Motor neuron (in vitro differentiated cells): ENCODE data around the gene ZFPM1. TPM values are rescaled to one million over a fixed set of nuclear protein-coding genes. Genes with fewer than 3 reads are reported as not detected.
A peak's percentile ranks its signal among the peaks of the same experiment; 100 is the strongest.

Experiments used
- ATAC-seq, 8 experiments: fragments of 200-7000 bp; cut with Tn5 transposase; replicated peaks in 6 of 8; 2 replicates each; pipeline ENCODE4 v1.8.0; 2021; ENCODE audit warnings: mild to moderate bottlenecking in 8 of 8, moderate library complexity in 8 of 8
- H3K27ac ChIP-seq, 2 donors: fragments of 250-450 bp; sonication (Bioruptor Pico); 2 replicates each; pipeline ENCODE4 v1.9.0; 2021; ENCODE audit warnings: antibody characterized with exemption in 2 of 2, mild to moderate bottlenecking in 2 of 2, moderate library complexity in 1 of 2
- H3K4me1 ChIP-seq, 2 donors: fragments of 250-450 bp; sonication (Bioruptor Pico); replicated peaks in 1 of 2; 2 replicates each; pipeline ENCODE4 v1.6.1; 2021; ENCODE audit warnings: antibody characterized with exemption in 2 of 2, mild to moderate bottlenecking in 2 of 2, moderate library complexity in 1 of 2
- H3K4me3 ChIP-seq, 5 donors: fragments of 250-450 bp; sonication (Bioruptor Pico); 2 replicates each; pipeline ENCODE4 v1.9.0; 2021; ENCODE audit warnings: antibody characterized with exemption in 5 of 5, mild to moderate bottlenecking in 5 of 5, moderate library complexity in 4 of 5
- WGBS, 10 experiments: fragments of 450-650 bp; shearing (Covaris generic); methylation state at CpG; one replicate each; pipeline ENCODE4 v1.0.0; 2022; 5-methylcytosine and 5-hydroxymethylcytosine counted together
- in situ Hi-C, 9 experiments: fragments of 400-800 bp; cut with MboI; loops; one replicate each; pipeline ENCODE4 v1.15.0; 2021; ENCODE audit warnings: low sequenced_read_pairs in 9 of 9, low pct_unique_long_range_greater_than_20kb in 2 of 9; ENCODE audit not compliant: unreplicated experiment in 9 of 9
- total RNA-seq, 8 experiments: library from RNA; unstranded; fragments of 300-600 nt; gene quantifications; 2 replicates each; pipeline versions ENCODE4 v1.2.3 to v1.2.4, GENCODE V29; 2022

ZFPM1 gene
- total RNA-seq, 8 experiments from 2014 or later: 1.4 to 3.4 (median 2.7) TPM

- in situ Hi-C loops: no loop called here
- 0 to 19% (median 13%) methylated on average over 2 to 3 of the region's 6 CpGs; no CpG with 5 or more reads in 6 of the 10 experiments for WGBS, 10 experiments
- Histone ChIP-seq H3K4me1 (peaks cover 9 to 14% of the 10 kb centered on the region in 2 donors), H3K27ac (no peak overlapping the region), H3K4me3 (no peak overlapping the region)
- peak; percentile 5 to 68 (median 48) for ATAC-seq
Measured at GRCh38 chr16:88566158-88566557, 113.1 kb downstream of the ZFPM1 start.

- H3K27ac ChIP-seq: peak overlapping the region in 1 of 2 donors; percentile 39
- H3K4me3 ChIP-seq: peak overlapping the region; percentile 41 to 99 (median 90)
- 60 to 100% (median 84%) methylated on average over 1 to 13 of the region's 18 CpGs; no CpG with 5 or more reads in 1 of the 10 experiments for WGBS, 10 experiments
- no peak for ATAC-seq
- in situ Hi-C loops: no loop called here
- peaks cover 9 to 19% of the 10 kb centered on the region in 2 donors for H3K4me1 ChIP-seq
Measured at GRCh38 chr16:88568710-88569613, 115.9 kb downstream of the ZFPM1 start.

- Histone ChIP-seq H3K27ac (peak overlapping the region in 1 of 2 donors; percentile 39), H3K4me1 (peaks cover 9 to 19% of the 10 kb centered on the region in 2 donors), H3K4me3 (peak overlapping the region; percentile 41 to 99 (median 90))
- peak; percentile 22 to 62 (median 59) for ATAC-seq
- in situ Hi-C loops: no loop called here
- WGBS, 10 experiments: 4 to 5% methylated on average over 4 to 9 of the region's 28 CpGs; no CpG with 5 or more reads in 8 of the 10 experiments
Measured at GRCh38 chr16:88569614-88569984, 116.5 kb downstream of the ZFPM1 start.

- ATAC-seq: peak; percentile 59 to 92 (median 86)
Measured at GRCh38 chr16:88569985-88570690, 117.1 kb downstream of the ZFPM1 start, which contains the start of gene ZC3H18. ZC3H18 (plus strand) TSS chr16:88570403; CDS start chr16:88577124, 6,721 bp downstream.

GRCh38 chr16:88570691-88571092 lies 117.6 kb downstream of the ZFPM1 start:
- H3K4me1 ChIP-seq: peaks cover 9 to 18% of the 10 kb centered on the region in 2 donors
- H3K27ac ChIP-seq: peak overlapping the region; percentile 76 to 93
- 0 to 20% (median 16%) methylated on average over 1 to 5 of the region's 35 CpGs; no CpG with 5 or more reads in 6 of the 10 experiments for WGBS, 10 experiments
- peak overlapping the region; percentile 74 to 99 (median 92) for H3K4me3 ChIP-seq
- in situ Hi-C loops: no loop called here
- ATAC-seq: peak in 3 of 8 experiments; percentile 16 to 35 (median 33)

More at GRCh38 chr16:88569985-88570690, 117.1 kb downstream of the ZFPM1 start, which contains the start of gene ZC3H18:
- Histone ChIP-seq H3K4me3 (peak within 1 kb of the TSS; percentile 74 to 99 (median 92)), H3K4me1 (peaks cover 9 to 19% of the 10 kb centered on the region in 2 donors), H3K27ac (peak within 1 kb of the TSS; percentile 76 to 93)
- WGBS, 10 experiments: 0% methylated on average over 2 to 3 of the region's 90 CpGs; no CpG with 5 or more reads in 8 of the 10 experiments
- in situ Hi-C loops: no loop called here

- Histone ChIP-seq H3K27ac (no peak overlapping the region), H3K4me3 (no peak overlapping the region), H3K4me1 (peaks cover 6% of the 10 kb centered on the region in 2 donors)
- 90 to 100% (median 96%) methylated on average over 2 to 8 of the region's 11 CpGs; no CpG with 5 or more reads in 4 of the 10 experiments for WGBS, 10 experiments
- no peak for ATAC-seq
- in situ Hi-C loops: no loop called here
Measured at GRCh38 chr16:88575251-88575650, 122.2 kb downstream of the ZFPM1 start.

- WGBS, 10 experiments: 86 to 100% (median 91%) methylated on average over 1 to 8 of the region's 13 CpGs; no CpG with 5 or more reads in 7 of the 10 experiments
- H3K4me1 ChIP-seq: peaks cover 3% of the 10 kb centered on the region in 2 donors
- no peak overlapping the region for H3K4me3 ChIP-seq
- H3K27ac ChIP-seq: no peak overlapping the region
- ATAC-seq: no peak
- in situ Hi-C loops: no loop called here
Measured at GRCh38 chr16:88576307-88576706, 123.2 kb downstream of the ZFPM1 start.

- in situ Hi-C loops: no loop called here
- WGBS, 10 experiments: 76 to 93% (median 86%) methylated on average over 2 to 11 of the region's 20 CpGs; no CpG with 5 or more reads in 6 of the 10 experiments
- no peak for ATAC-seq
Measured at GRCh38 chr16:88577166-88577565, 124.1 kb downstream of the ZFPM1 start.

GRCh38 chr16:88578446-88579313 lies 125.6 kb downstream of the ZFPM1 start:
- H3K4me3 ChIP-seq: no peak overlapping the region
- H3K4me1 ChIP-seq: no peaks in the 10 kb centered on the region
- H3K27ac ChIP-seq: no peak overlapping the region
- in situ Hi-C loops: no loop called here
- WGBS, 10 experiments: 63 to 100% (median 97%) methylated on average over 2 to 9 of the region's 26 CpGs; no CpG with 5 or more reads in 4 of the 10 experiments
- no peak for ATAC-seq

More at GRCh38 chr16:88577166-88577565, 124.1 kb downstream of the ZFPM1 start:
- H3K27ac ChIP-seq: no peak overlapping the region
- H3K4me1 ChIP-seq: no peaks in the 10 kb centered on the region
- H3K4me3 ChIP-seq: no peak overlapping the region

GRCh38 chr16:88580371-88580770 lies 127.3 kb downstream of the ZFPM1 start:
- Histone ChIP-seq H3K27ac (no peak overlapping the region), H3K4me1 (no peaks in the 10 kb centered on the region), H3K4me3 (no peak overlapping the region)
- ATAC-seq: peak in 2 of 8 experiments; percentile 23 to 24
- in situ Hi-C loops: no loop called here
- WGBS, 10 experiments: 85 to 100% (median 96%) methylated on average over 2 to 11 of the region's 16 CpGs; no CpG with 5 or more reads in 4 of the 10 experiments

- 82 to 100% (median 98%) methylated on average over 1 to 4 of the region's 4 CpGs for WGBS, 10 experiments
- no peak overlapping the region for H3K4me3 ChIP-seq
- no peak for ATAC-seq
- H3K4me1 ChIP-seq: no peaks in the 10 kb centered on the region
- H3K27ac ChIP-seq: no peak overlapping the region
- in situ Hi-C loops: no loop called here
Measured at GRCh38 chr16:88581033-88581432, 128.0 kb downstream of the ZFPM1 start.
